Dermis lymphatic vessel endothelial cell (primary cell): ENCODE data around the gene DLEC1. TPM values are rescaled to one million over a fixed set of nuclear protein-coding genes. Genes with fewer than 3 reads are reported as not detected.

Source experiments
- total RNA-seq: library from RNA; depleted of rRNA; stranded (reverse); fragments of >200 nt; gene quantifications from 2 replicates; pipeline ENCODE4 v1.2.1, GENCODE V29; 2014

The DLEC1 gene
- not detected in 2 replicates for total RNA-seq

GRCh38 chr3:38039101-38039898 lies at the start of gene DLEC1:
TSS of gene DLEC1 (plus strand) at chr3:38039208. CDS start at chr3:38039226, 18 bp downstream.

DNA sequence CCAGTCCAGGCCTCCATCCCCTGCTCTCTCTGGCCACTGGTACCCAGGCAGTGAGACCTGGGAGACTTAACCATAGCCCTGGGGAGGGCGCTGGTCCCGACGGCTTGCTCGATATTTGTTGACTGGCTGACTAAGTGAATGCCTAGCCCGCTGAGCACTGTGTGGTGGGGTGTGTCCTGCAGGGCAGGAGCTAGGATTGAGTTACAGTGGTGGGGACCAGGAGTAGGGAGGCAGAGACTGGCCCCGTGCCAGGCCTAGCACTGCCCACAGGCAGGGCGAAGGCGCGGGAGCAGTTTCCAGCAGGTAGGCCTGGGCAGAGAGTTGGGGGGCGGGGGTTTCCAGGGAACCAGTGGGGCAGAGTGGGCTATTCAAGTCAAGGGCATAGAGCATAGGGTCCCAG lies 48.5 kb upstream of the DLEC1 start, which contains the start of gene VILL:
Gene VILL (plus strand): TSS at position 260 of the 400 bp plus-strand sequence. CDS start 2,887 bp downstream, outside the sequence.

DNA sequence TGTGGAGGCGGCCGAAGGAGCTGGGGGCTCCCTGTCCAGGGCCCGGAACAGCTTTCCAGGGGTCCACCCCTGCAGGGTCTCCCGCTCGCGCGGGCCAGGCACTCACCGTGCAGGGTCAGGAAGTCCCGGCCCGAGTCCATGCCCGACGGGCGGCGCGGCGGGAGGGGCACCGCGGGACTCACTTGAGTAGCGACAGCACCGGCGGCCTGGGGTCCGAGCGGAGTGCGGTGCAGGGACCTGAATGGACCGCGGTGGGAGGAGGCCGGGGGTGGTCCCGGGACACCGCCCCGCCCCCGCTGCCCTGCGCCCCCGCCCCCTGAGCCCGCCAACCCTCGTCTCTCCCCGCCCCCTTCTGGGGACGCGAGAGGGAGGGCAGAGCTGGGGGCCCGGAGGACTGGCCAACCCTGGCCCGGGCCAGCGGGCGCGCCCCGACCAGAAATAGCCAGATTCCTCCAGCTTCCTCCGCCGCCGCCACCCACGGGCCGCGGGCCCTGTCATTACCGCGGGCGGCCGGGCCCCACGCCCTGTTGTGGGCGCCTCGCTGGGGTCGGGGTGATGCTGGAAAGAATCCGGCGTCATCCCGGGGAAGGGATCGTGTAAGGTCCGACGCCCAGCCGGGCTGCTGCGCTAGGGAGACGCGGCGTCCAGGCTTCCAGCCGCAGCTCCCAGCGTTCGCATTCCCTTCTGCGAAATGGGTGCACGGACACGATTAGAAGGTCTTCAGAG lies 9.4 kb upstream of the DLEC1 start, which contains the start of gene PLCD1:
Gene PLCD1 (minus strand): TSS at position 243 of the 726 bp plus-strand sequence. CDS start 103 bp downstream, at position 140.

GRCh38 chr3:38136777-38137614 lies 98.0 kb downstream of the DLEC1 start, which contains the start of gene ACAA1:
TSS of gene ACAA1 (minus strand) at chr3:38137127. CDS start at chr3:38137035, 92 bp downstream.

GRCh38 chr3:38138349-38139190 lies 99.6 kb downstream of the DLEC1 start, which contains the start of gene MYD88:
TSS of gene MYD88 (plus strand) at chr3:38138661. CDS start at chr3:38138701, 40 bp downstream.

DNA sequence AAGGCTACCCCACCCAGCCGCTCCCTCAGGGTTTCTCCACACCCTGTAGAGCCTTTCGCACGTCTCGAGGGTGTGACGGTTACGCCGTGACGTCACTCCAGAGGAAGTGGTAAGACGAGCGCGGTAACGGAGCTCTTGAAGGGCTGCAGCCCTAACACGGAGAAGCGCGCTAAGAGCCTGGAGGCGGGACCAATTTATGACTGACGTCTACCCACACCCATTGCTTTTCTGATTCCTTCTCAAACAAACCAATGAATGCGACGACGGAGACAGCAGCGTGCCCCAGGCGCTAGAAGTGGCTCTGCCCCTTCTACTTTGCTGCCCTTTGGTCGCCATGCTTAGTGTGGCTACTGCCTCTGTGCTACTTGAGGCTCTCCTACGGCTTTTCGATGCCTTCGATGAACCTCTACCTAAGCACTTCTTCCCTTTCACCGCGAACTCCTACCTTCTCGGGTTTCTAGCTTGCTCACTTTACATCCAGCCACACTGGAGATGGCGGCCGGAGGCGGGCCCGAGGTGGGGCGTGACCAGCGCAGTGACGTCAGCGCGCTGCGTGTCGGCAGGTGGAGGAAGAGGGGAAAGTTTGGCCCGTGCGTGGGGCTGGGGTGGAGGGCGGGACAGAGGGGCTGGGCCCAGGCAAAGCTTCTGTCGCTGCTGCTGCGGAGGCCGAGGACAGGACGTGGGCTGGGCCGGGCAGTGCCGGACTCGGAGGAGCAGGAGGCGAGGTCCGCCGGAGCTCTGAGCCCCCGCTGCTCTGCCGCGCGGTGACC lies 126.1 kb downstream of the DLEC1 start, which contains the start of gene OXSR1:
Gene OXSR1 (plus strand): TSS at position 586 of the 770 bp plus-strand sequence. CDS start 340 bp downstream, outside the sequence.

Other genes with a start within 250 kb of the DLEC1 start
- gene CTDSPL, start 177.3 kb upstream of the DLEC1 start, total RNA-seq, result 98.7 and 179 TPM in 2 replicates
- gene VILL, start 48.4 kb upstream of the DLEC1 start, total RNA-seq, result 1.8 and 2.1 TPM in 2 replicates
- 16.5 and 17.7 TPM in 2 replicates for gene PLCD1, start 9.6 kb upstream of the DLEC1 start, total RNA-seq
- gene ACAA1, start 97.9 kb downstream of the DLEC1 start, total RNA-seq, result 27.8 and 36.7 TPM in 2 replicates
- gene MYD88, start 99.5 kb downstream of the DLEC1 start, total RNA-seq, result 14.7 and 17.4 TPM in 2 replicates
- 29.7 and 30.8 TPM in 2 replicates for gene OXSR1, start 126.3 kb downstream of the DLEC1 start, total RNA-seq
- 0.09 and 0.11 TPM in 2 replicates for gene SLC22A13, start 226.6 kb downstream of the DLEC1 start, total RNA-seq
- under 0.01 TPM in 2 replicates for gene SLC22A14, start 243.1 kb downstream of the DLEC1 start, total RNA-seq